HUES48 (cell line): Measurements from ENCODE around the gene GATM.

ENCODE experiments used
- H3K27ac ChIP-seq: one replicate; pipeline ENCODE4 v1.7.0; 2013; ENCODE audit warnings: low read depth, low read length, inconsistent platforms
- H3K27me3 ChIP-seq: 2 replicates; pipeline ENCODE4 v1.6.1; 2013; ENCODE audit warnings: mild to moderate bottlenecking, low read length; ENCODE audit not compliant: control insufficient read depth, insufficient read depth
- H3K36me3 ChIP-seq: 2 replicates; pipeline ENCODE4 v1.6.1; 2013; ENCODE audit warnings: low read length; ENCODE audit not compliant: control insufficient read depth, insufficient read depth
- H3K4me1 ChIP-seq: 2 replicates; pipeline ENCODE4 v1.6.1; 2013; ENCODE audit warnings: mild to moderate bottlenecking, low read length; ENCODE audit not compliant: control insufficient read depth, insufficient read depth
- H3K4me3 ChIP-seq: 2 replicates; pipeline ENCODE4 v1.5.1; 2013; ENCODE audit warnings: mild to moderate bottlenecking, low read depth, low read length
- H3K9ac ChIP-seq: 2 replicates; pipeline ENCODE4 v1.6.1; 2013; ENCODE audit warnings: mild to moderate bottlenecking, low read depth, low read length, moderate library complexity
- H3K9me3 ChIP-seq: 2 replicates; pipeline ENCODE4 v1.6.1; 2013; ENCODE audit warnings: low read length; ENCODE audit not compliant: control insufficient read depth, insufficient read depth

GATM gene

GRCh38 chr15:45402162-45402954, 24.0 kb upstream of the GATM start:
- Histone ChIP-seq H3K27ac (peak overlapping the region; percentile 91), H3K36me3 (peaks cover 26% of the 10 kb centered on the region), H3K27me3 (0 out of 2 replicates have a peak, but pooled peaks cover 6% of the 10 kb centered on the region), H3K9me3 (no peaks in the 10 kb centered on the region), H3K4me1 (peaks cover 12% of the 10 kb centered on the region), H3K4me3 (peak overlapping the region; percentile 72), H3K9ac (peak overlapping the region; percentile 84)

GRCh38 chr15:45401665-45402161, 23.4 kb upstream of the GATM start:
- H3K36me3 ChIP-seq = peaks cover 20% of the 10 kb centered on the region
- 0 out of 2 replicates have a peak, but pooled peaks cover 6% of the 10 kb centered on the region for H3K27me3 ChIP-seq
- peak overlapping the region; percentile 11; the same call in 1 of the 2 replicates for H3K9ac ChIP-seq
- peaks cover 12% of the 10 kb centered on the region for H3K4me1 ChIP-seq
- H3K27ac ChIP-seq = peak overlapping the region; percentile 29
- no peaks in the 10 kb centered on the region for H3K9me3 ChIP-seq
- H3K4me3 ChIP-seq = peak overlapping the region; percentile 72

- peaks cover 12% of the 10 kb centered on the region for H3K4me1 ChIP-seq
- H3K27ac ChIP-seq = no peak overlapping the region
- H3K9ac ChIP-seq = no peak overlapping the region
Measured at GRCh38 chr15:45399381-45400212, 21.3 kb upstream of the GATM start.

GRCh38 chr15:45397116-45397665, 18.8 kb upstream of the GATM start:
- Histone ChIP-seq H3K27ac (no peak overlapping the region), H3K4me3 (no peak overlapping the region), H3K27me3 (peaks cover 10% of the 10 kb centered on the region; the same call in 1 of the 2 replicates), H3K9me3 (no peaks in the 10 kb centered on the region), H3K36me3 (no peaks in the 10 kb centered on the region), H3K4me1 (peaks cover 4% of the 10 kb centered on the region; the same call in 1 of the 2 replicates), H3K9ac (no peak overlapping the region)

More at GRCh38 chr15:45399381-45400212, 21.3 kb upstream of the GATM start:
- H3K4me3 ChIP-seq = no peak overlapping the region
- no peaks in the 10 kb centered on the region for H3K36me3 ChIP-seq
- H3K9me3 ChIP-seq = no peaks in the 10 kb centered on the region
- peaks cover 10% of the 10 kb centered on the region; the same call in 1 of the 2 replicates for H3K27me3 ChIP-seq

GRCh38 chr15:45395943-45396342, 17.6 kb upstream of the GATM start:
- Histone ChIP-seq H3K9ac (no peak overlapping the region), H3K4me3 (no peak overlapping the region), H3K36me3 (no peaks in the 10 kb centered on the region), H3K4me1 (no peaks in the 10 kb centered on the region), H3K27me3 (peaks cover 6% of the 10 kb centered on the region; the same call in 1 of the 2 replicates), H3K9me3 (no peaks in the 10 kb centered on the region), H3K27ac (no peak overlapping the region)

- peaks cover 4% of the 10 kb centered on the region; the same call in 1 of the 2 replicates for H3K27me3 ChIP-seq
Measured at GRCh38 chr15:45394681-45395080, 16.3 kb upstream of the GATM start.

GRCh38 chr15:45393851-45394250, 15.5 kb upstream of the GATM start:
- H3K4me1 ChIP-seq = no peaks in the 10 kb centered on the region
- H3K27ac ChIP-seq = no peak overlapping the region
- no peak overlapping the region for H3K4me3 ChIP-seq

More at GRCh38 chr15:45394681-45395080, 16.3 kb upstream of the GATM start:
- no peaks in the 10 kb centered on the region for H3K9me3 ChIP-seq
- no peaks in the 10 kb centered on the region for H3K36me3 ChIP-seq
- no peak overlapping the region for H3K4me3 ChIP-seq
- H3K9ac ChIP-seq = no peak overlapping the region
- no peak overlapping the region for H3K27ac ChIP-seq
- H3K4me1 ChIP-seq = no peaks in the 10 kb centered on the region

GRCh38 chr15:45392584-45392855, 14.2 kb upstream of the GATM start:
- no peaks in the 10 kb centered on the region for H3K4me1 ChIP-seq
- H3K27ac ChIP-seq = no peak overlapping the region
- no peak overlapping the region for H3K9ac ChIP-seq
- no peaks in the 10 kb centered on the region for H3K9me3 ChIP-seq
- H3K27me3 ChIP-seq = peaks cover 4% of the 10 kb centered on the region; the same call in 1 of the 2 replicates
- H3K4me3 ChIP-seq = no peak overlapping the region
- H3K36me3 ChIP-seq = no peaks in the 10 kb centered on the region

More at GRCh38 chr15:45393851-45394250, 15.5 kb upstream of the GATM start:
- peaks cover 4% of the 10 kb centered on the region; the same call in 1 of the 2 replicates for H3K27me3 ChIP-seq
- H3K36me3 ChIP-seq = no peaks in the 10 kb centered on the region
- no peak overlapping the region for H3K9ac ChIP-seq
- H3K9me3 ChIP-seq = no peaks in the 10 kb centered on the region

- H3K27me3 ChIP-seq = peaks cover 4% of the 10 kb centered on the region; the same call in 1 of the 2 replicates
- no peaks in the 10 kb centered on the region for H3K36me3 ChIP-seq
- H3K4me1 ChIP-seq = no peaks in the 10 kb centered on the region
- H3K27ac ChIP-seq = no peak overlapping the region
- H3K9ac ChIP-seq = no peak overlapping the region
- no peak overlapping the region for H3K4me3 ChIP-seq
- no peaks in the 10 kb centered on the region for H3K9me3 ChIP-seq
Measured at GRCh38 chr15:45391746-45392583, 13.6 kb upstream of the GATM start.

GRCh38 chr15:45389351-45389750, 11.0 kb upstream of the GATM start:
- no peak overlapping the region for H3K4me3 ChIP-seq
- no peak overlapping the region for H3K9ac ChIP-seq
- no peaks in the 10 kb centered on the region; the same call in 1 of the 2 replicates for H3K27me3 ChIP-seq
- no peak overlapping the region for H3K27ac ChIP-seq
- no peaks in the 10 kb centered on the region for H3K9me3 ChIP-seq
- H3K4me1 ChIP-seq = no peaks in the 10 kb centered on the region
- no peaks in the 10 kb centered on the region for H3K36me3 ChIP-seq
